ENCODE results near the gene DPY19L2.
"Not testable (repeated sequence)": the region's sequence is repeated elsewhere in the genome, so short reads cannot be mapped to it uniquely, and the experiment has no call there.

GRCh38 chr12:63529641-63530040 lies 138.7 kb downstream of the DPY19L2 start:
- not testable (repeated sequence) for TF ChIP-seq CTCF (IDR thresholded peaks at IDR 0.05); STAT6 (CRISPR knock-in tag; conservative IDR thresholded peaks at IDR 0.05; ENCODE audit: low read depth); ELF4 (CRISPR knock-in tag; IDR thresholded peaks at IDR 0.05; ENCODE audit: low read depth); PRDM15 (CRISPR knock-in tag; IDR thresholded peaks at IDR 0.05); HMGXB4 (CRISPR knock-in tag; IDR thresholded peaks at IDR 0.05); ZNF317 (CRISPR knock-in tag; IDR thresholded peaks at IDR 0.05; ENCODE audit: borderline replicate concordance, low read depth); ATF3 (CRISPR knock-in tag; conservative IDR thresholded peaks at IDR 0.05); CDX4 (CRISPR knock-in tag; IDR thresholded peaks at IDR 0.05; ENCODE audit: borderline replicate concordance)

All from WTC11 (cell line).